22Rv1 (cell line): Measurements from ENCODE around the gene LENEP.

Experiments
- ZFX ChIP-seq: fragments of 450-650 bp; IDR thresholded peaks from 2 replicates; pipeline ENCODE4 v1.6.1; 2017; ENCODE audit warnings: antibody characterized with exemption, borderline replicate concordance
- TF ChIP-seq, protein P1 (sequence below): fragments of 450-650 bp; IDR thresholded peaks from 2 replicates; pipeline ENCODE4 v1.5.1; 2017; ENCODE audit warnings: mild to moderate bottlenecking

DNA sequence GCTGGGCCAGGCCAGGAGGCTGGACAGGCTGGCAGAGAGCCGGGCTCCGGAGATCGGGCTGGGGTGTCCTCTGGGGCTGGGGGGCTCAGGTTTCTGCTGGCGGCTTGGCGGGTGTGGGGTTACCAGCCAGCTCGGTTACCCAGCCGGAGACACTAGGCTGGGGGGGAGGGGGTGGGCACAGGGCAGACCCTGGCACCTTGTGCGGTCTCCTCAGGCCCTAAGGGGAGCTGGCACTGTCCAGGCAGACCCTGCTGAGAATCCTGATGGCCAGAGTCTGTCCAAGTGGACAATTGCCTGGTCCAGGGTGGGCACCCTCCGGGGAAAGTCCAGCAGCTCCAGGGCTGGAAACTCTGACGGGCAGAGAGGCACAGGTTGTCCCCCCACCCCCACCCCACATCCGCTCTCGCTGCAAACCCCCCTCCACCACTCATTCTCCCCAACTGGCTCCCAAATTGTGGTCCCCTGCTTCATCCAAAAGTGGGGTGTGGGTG, 15.9 kb downstream of the LENEP start:
- TF ChIP-seq, protein P1, sequence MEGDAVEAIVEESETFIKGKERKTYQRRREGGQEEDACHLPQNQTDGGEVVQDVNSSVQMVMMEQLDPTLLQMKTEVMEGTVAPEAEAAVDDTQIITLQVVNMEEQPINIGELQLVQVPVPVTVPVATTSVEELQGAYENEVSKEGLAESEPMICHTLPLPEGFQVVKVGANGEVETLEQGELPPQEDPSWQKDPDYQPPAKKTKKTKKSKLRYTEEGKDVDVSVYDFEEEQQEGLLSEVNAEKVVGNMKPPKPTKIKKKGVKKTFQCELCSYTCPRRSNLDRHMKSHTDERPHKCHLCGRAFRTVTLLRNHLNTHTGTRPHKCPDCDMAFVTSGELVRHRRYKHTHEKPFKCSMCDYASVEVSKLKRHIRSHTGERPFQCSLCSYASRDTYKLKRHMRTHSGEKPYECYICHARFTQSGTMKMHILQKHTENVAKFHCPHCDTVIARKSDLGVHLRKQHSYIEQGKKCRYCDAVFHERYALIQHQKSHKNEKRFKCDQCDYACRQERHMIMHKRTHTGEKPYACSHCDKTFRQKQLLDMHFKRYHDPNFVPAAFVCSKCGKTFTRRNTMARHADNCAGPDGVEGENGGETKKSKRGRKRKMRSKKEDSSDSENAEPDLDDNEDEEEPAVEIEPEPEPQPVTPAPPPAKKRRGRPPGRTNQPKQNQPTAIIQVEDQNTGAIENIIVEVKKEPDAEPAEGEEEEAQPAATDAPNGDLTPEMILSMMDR, result no peak
- TF ChIP-seq ZFX, result no peak
